KMS-11 (cell line): ENCODE measurements around the gene HECTD1.

Experiments
- H2AFZ ChIP-seq: fragments of 200-600 bp; sonication (generic); 2 replicates; pipeline ENCODE4 v1.6.1; 2016; ENCODE audit warnings: antibody characterized with exemption, mixed run types, low read depth
- H3K27ac ChIP-seq: fragments of 200-600 bp; sonication (generic); 2 replicates; pipeline ENCODE4 v1.6.1; 2016; ENCODE audit warnings: mild to moderate bottlenecking, mixed run types
- H3K27me3 ChIP-seq: fragments of 200-600 bp; sonication (generic); 2 replicates; pipeline ENCODE4 v1.6.1; 2017; ENCODE audit warnings: mild to moderate bottlenecking, low read depth, mixed run types, moderate library complexity; ENCODE audit not compliant: insufficient read depth
- H3K36me3 ChIP-seq: fragments of 200-600 bp; sonication (generic); 2 replicates; pipeline ENCODE4 v1.6.1; 2017; ENCODE audit warnings: mild to moderate bottlenecking, mixed run types; ENCODE audit not compliant: insufficient read depth
- H3K4me1 ChIP-seq: fragments of 200-600 bp; sonication (generic); 2 replicates; pipeline ENCODE4 v1.6.1; 2016; ENCODE audit warnings: mild to moderate bottlenecking, low read depth, mixed run types; ENCODE audit not compliant: poor library complexity, severe bottlenecking
- H3K4me2 ChIP-seq: fragments of 200-600 bp; sonication (generic); 2 replicates; pipeline ENCODE4 v1.7.0; 2016; ENCODE audit warnings: mild to moderate bottlenecking, mixed run types
- H3K4me3 ChIP-seq: fragments of 200-600 bp; sonication (generic); IDR thresholded peaks from 2 replicates; pipeline ENCODE4 v1.6.1; 2017; ENCODE audit warnings: low read depth, low read length, mixed read lengths; ENCODE audit not compliant: insufficient read depth
- H3K79me2 ChIP-seq: fragments of 200-600 bp; sonication (generic); 2 replicates; pipeline ENCODE4 v1.6.1; 2016; ENCODE audit warnings: low read depth, mixed run types; ENCODE audit not compliant: insufficient read depth
- H3K9ac ChIP-seq: fragments of 200-600 bp; sonication (generic); 2 replicates; pipeline ENCODE4 v1.6.1; 2016; ENCODE audit warnings: mild to moderate bottlenecking, mixed run types
- H4K20me1 ChIP-seq: fragments of 200-600 bp; sonication (generic); 2 replicates; pipeline ENCODE4 v1.6.1; 2016; ENCODE audit warnings: mild to moderate bottlenecking, mixed run types; ENCODE audit not compliant: insufficient read depth
- TF ChIP-seq, protein P1 (sequence below): fragments of 200-600 bp; sonication (generic); conservative IDR thresholded peaks from 2 replicates; pipeline ENCODE4 v1.6.1; 2017; ENCODE audit warnings: low read depth, mild to moderate bottlenecking, antibody characterized with exemption, low read length, moderate library complexity, mixed read lengths

The HECTD1 gene

DNA sequence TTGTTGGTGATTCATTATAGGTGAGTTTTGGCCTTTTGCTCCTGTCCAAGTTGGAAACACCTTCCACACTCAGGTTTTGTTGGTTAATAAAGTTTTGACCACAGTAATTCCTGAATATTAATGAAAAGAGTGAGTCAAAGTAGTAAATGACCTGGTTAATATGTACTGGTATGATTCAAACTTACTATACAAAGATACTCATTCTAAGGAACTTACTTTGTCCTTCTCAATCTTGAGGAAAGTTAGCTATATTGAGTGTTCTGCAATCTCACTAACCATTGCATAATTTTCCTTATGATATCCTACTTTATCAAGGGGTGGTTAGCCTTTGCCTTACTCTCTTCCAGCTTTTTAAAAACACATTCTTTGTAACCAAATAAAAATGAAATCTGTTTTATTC, 20.9 kb upstream of the HECTD1 start:
- H3K27ac ChIP-seq: no peak overlapping the region
- TF ChIP-seq, protein P1, sequence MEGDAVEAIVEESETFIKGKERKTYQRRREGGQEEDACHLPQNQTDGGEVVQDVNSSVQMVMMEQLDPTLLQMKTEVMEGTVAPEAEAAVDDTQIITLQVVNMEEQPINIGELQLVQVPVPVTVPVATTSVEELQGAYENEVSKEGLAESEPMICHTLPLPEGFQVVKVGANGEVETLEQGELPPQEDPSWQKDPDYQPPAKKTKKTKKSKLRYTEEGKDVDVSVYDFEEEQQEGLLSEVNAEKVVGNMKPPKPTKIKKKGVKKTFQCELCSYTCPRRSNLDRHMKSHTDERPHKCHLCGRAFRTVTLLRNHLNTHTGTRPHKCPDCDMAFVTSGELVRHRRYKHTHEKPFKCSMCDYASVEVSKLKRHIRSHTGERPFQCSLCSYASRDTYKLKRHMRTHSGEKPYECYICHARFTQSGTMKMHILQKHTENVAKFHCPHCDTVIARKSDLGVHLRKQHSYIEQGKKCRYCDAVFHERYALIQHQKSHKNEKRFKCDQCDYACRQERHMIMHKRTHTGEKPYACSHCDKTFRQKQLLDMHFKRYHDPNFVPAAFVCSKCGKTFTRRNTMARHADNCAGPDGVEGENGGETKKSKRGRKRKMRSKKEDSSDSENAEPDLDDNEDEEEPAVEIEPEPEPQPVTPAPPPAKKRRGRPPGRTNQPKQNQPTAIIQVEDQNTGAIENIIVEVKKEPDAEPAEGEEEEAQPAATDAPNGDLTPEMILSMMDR: no peak
- no peak overlapping the region for H3K9ac ChIP-seq
- H3K79me2 ChIP-seq: no peaks in the 10 kb centered on the region
- no peaks in the 10 kb centered on the region for H4K20me1 ChIP-seq
- H2AFZ ChIP-seq: no peak overlapping the region
- H3K27me3 ChIP-seq: no peaks in the 10 kb centered on the region
- H3K4me1 ChIP-seq: no peaks in the 10 kb centered on the region
- no peak overlapping the region for H3K4me3 ChIP-seq
- no peaks in the 10 kb centered on the region for H3K36me3 ChIP-seq
- H3K4me2 ChIP-seq: no peak overlapping the region

DNA sequence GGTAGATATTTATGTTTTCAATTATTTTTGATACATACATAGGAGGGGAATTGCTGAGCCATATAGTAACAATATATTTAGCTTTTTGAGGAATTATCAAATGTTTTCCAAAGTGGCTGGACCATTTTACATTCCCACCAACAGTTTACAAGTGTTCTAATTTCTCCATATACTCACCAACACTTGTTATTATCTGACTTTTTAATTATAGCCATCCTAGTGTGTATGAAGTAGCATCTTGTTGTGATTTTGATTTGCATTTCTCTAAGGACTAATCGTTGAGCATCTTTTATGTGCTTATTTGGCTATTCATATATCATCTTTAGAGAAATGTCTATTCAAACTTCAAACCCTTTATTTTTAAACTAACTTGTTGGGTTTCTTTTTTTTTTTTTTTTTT, 17.2 kb upstream of the HECTD1 start:
- Histone ChIP-seq H3K36me3 (no peaks in the 10 kb centered on the region), H3K27me3 (no peaks in the 10 kb centered on the region), H3K9ac (no peak overlapping the region), H4K20me1 (no peaks in the 10 kb centered on the region), H3K4me3 (no peak overlapping the region), H3K4me1 (no peaks in the 10 kb centered on the region), H3K27ac (no peak overlapping the region), H3K4me2 (no peak overlapping the region), H3K79me2 (no peaks in the 10 kb centered on the region), H2AFZ (no peak overlapping the region)
- TF ChIP-seq, protein P1: no peak

DNA sequence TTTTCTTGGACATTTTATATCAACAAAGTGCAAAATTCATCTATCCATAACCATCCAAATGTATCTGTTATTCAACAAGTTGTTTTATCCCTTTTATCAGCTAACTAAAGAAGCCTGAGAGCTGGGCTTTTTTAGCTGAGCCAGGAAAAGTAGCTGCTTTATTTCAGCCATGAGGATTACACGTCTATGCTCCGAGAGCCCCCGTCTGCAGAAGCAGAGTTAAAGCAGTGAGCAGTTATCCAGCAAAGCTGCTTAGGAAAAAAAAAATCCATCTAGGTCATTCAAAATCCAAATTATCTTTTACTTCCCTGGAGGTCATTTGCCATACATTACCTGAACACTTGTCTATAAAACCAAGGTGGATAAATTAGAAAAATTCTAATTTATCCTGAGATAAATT, 15.7 kb upstream of the HECTD1 start:
- H3K79me2 ChIP-seq: no peaks in the 10 kb centered on the region
- no peak overlapping the region for H2AFZ ChIP-seq
- H3K9ac ChIP-seq: no peak overlapping the region
- no peaks in the 10 kb centered on the region for H3K4me1 ChIP-seq
- H3K4me3 ChIP-seq: no peak overlapping the region
- no peak overlapping the region for H3K27ac ChIP-seq
- TF ChIP-seq, protein P1: no peak
- H4K20me1 ChIP-seq: no peaks in the 10 kb centered on the region
- no peaks in the 10 kb centered on the region for H3K27me3 ChIP-seq
- no peak overlapping the region for H3K4me2 ChIP-seq
- no peaks in the 10 kb centered on the region for H3K36me3 ChIP-seq

DNA sequence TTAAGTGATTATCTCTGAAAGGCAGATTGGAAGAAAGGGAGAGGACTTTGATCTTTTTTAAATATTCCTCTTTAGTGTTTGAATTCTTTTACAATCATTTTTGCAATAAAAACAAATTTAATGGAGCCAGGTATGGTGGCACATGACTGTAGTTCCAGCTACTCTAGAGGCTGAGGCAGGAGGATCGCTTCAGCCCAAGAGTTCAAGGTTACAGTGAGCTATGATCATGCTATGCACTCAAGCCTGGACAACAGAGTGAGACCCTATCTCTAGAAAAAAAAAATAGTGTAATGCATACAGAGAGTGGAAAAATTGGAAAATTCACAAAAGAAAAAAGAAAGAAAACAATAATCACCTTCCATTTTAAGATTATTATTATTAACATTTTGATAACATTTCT, 15.2 kb upstream of the HECTD1 start:
- no peaks in the 10 kb centered on the region for H3K27me3 ChIP-seq
- TF ChIP-seq, protein P1: no peak
- H3K79me2 ChIP-seq: no peaks in the 10 kb centered on the region
- H3K4me2 ChIP-seq: no peak overlapping the region
- no peaks in the 10 kb centered on the region for H3K36me3 ChIP-seq
- no peaks in the 10 kb centered on the region for H4K20me1 ChIP-seq
- no peak overlapping the region for H3K27ac ChIP-seq
- no peak overlapping the region for H3K4me3 ChIP-seq
- no peak overlapping the region for H3K9ac ChIP-seq
- H3K4me1 ChIP-seq: no peaks in the 10 kb centered on the region
- H2AFZ ChIP-seq: no peak overlapping the region

DNA sequence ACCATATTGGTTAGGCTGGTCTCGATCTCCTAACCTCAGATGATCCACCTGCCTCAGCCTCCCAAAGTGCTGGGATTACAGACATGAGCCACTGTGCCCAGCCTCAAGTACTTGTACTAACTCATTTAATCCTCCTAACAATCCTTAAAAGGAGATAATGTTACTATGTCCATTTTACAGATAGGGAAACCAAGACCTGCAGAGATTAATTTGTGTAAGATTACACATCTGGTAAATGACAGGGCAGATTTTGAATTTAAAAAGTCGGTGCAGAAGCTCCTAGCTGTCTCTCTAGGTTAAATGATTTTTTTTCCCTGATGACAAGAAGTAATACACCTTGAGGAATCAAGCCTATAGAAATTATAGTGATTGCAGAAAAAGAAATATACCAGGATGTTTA, 13.7 kb upstream of the HECTD1 start:
- Histone ChIP-seq H3K4me1 (no peaks in the 10 kb centered on the region), H3K4me2 (no peak overlapping the region), H2AFZ (no peak overlapping the region), H3K27me3 (no peaks in the 10 kb centered on the region), H3K9ac (no peak overlapping the region), H3K4me3 (no peak overlapping the region), H3K79me2 (no peaks in the 10 kb centered on the region), H3K36me3 (no peaks in the 10 kb centered on the region), H4K20me1 (no peaks in the 10 kb centered on the region), H3K27ac (no peak overlapping the region)
- TF ChIP-seq, protein P1: no peak
